IgD-negative memory B cell (primary cell): ENCODE measurements around the gene PIP4K2A. TPM values are rescaled to one million over a fixed set of nuclear protein-coding genes. Genes with fewer than 3 reads are reported as not detected.

Source experiments
- H3K27ac Mint-ChIP-seq, 3 donors: one replicate each; pipeline ENCODE4 v1.8.0; 2020 to 2022; ENCODE audit warnings: mild to moderate bottlenecking in 3 of 3, mixed read lengths in 3 of 3, moderate library complexity in 1 of 3
- H3K27me3 Mint-ChIP-seq: one replicate; pipeline ENCODE4 v1.8.0; 2021; ENCODE audit warnings: mixed read lengths
- H3K36me3 Mint-ChIP-seq: one replicate; pipeline ENCODE4 v1.8.0; 2020; ENCODE audit warnings: mild to moderate bottlenecking, mixed read lengths
- H3K4me1 Mint-ChIP-seq, 3 donors: one replicate each; pipeline ENCODE4 v1.8.0; 2020 to 2022; ENCODE audit warnings: mixed read lengths in 3 of 3, mild to moderate bottlenecking in 1 of 3
- H3K4me3 Mint-ChIP-seq, 4 donors: one replicate each; pipeline ENCODE4 v1.8.0; 2020 to 2022; ENCODE audit warnings: mild to moderate bottlenecking in 4 of 4, mixed read lengths in 4 of 4, moderate library complexity in 3 of 4
- H3K9me3 Mint-ChIP-seq, 3 donors: one replicate each; pipeline ENCODE4 v1.8.0; 2020 to 2021; ENCODE audit warnings: mixed read lengths in 3 of 3, mild to moderate bottlenecking in 1 of 3
- polyA plus RNA-seq: library from polyadenylated mRNA; unstranded; fragments of 300-500 nt; fragmentation: Illumina TruSeq; gene quantifications from one replicate; pipeline ENCODE4 v1.2.3, GENCODE V29; 2021

Gene PIP4K2A
- polyA plus RNA-seq, 1 donor from 2014 or later, result 43.2 TPM

DNA sequence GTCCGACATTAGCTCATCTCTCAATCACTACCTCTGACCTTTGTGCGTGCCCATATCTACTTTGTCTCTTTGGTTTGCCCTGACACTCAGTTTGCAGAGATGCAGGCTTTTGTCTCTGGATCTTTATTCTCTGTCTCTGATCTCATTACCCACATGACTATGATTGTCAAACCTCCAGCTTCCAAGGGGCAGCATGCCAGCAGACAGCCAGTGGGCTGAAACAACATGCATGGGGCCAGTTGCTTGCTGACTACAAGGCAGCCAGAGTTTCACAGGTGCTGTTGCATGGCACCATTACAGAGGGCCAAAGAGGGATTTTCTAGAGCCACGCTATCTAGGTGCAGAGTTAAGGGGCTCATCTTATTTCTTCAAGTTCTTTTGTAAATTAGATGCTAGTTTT, 222.9 kb downstream of the PIP4K2A start:
- no peaks in the 10 kb centered on the region for H3K36me3 Mint-ChIP-seq
- no peaks in the 10 kb centered on the region for H3K9me3 Mint-ChIP-seq
- H3K27ac Mint-ChIP-seq, result no peak overlapping the region
- H3K4me1 Mint-ChIP-seq, result peaks cover 8 to 17% (median 12%) of the 10 kb centered on the region in 3 donors
- no peak overlapping the region for H3K4me3 Mint-ChIP-seq
- H3K27me3 Mint-ChIP-seq, result peaks cover 4% of the 10 kb centered on the region

DNA sequence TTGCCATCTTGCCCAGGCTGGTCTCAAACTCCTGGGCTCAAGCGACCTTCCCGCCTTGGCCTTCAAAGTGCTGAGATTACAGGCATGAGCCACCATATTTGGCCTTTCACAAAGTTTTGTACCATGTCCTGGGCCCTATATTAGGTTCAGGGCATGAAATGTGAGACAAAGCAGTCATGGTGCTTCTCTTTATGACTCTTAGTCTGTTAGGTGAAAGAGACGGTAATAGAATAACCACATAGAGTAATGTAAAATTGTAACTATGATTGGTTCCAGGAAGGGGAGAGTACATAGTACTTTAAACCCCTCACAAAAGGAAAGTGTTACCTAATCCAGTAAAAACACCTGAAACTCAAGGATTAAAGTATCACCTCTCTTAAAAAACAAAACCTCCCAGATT, 224.4 kb downstream of the PIP4K2A start:
- H3K27ac Mint-ChIP-seq, result no peak overlapping the region

DNA sequence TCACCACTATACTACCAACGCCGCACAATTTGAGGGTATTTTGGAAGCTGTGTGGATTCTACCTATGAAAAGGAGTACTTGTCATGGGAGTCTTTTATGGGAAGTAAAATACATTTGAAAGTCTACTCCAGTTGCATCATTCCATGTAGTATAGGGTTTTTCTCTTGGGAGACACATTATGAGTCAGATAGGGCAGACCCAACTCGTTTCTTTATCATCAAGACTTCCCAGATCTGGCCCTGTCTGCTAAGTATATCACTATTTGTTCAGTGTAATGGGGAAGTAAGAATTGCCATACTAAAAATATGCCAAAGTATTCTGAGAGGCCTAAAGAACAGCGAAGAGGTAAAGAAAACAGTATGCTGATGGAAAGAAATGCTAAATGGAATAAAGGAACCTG, 224.9 kb downstream of the PIP4K2A start:
- no peaks in the 10 kb centered on the region for H3K9me3 Mint-ChIP-seq
- H3K27ac Mint-ChIP-seq, result no peak overlapping the region
- no peaks in the 10 kb centered on the region for H3K36me3 Mint-ChIP-seq
- H3K27me3 Mint-ChIP-seq, result peaks cover 2% of the 10 kb centered on the region
- peaks cover 4 to 17% (median 12%) of the 10 kb centered on the region in 3 donors for H3K4me1 Mint-ChIP-seq
- no peak overlapping the region for H3K4me3 Mint-ChIP-seq

More for the DNA sequence above, 224.4 kb downstream of the PIP4K2A start:
- Mint-ChIP-seq H3K27me3 (peaks cover 2% of the 10 kb centered on the region), H3K4me3 (no peak overlapping the region), H3K9me3 (no peaks in the 10 kb centered on the region), H3K36me3 (no peaks in the 10 kb centered on the region), H3K4me1 (peaks cover 4 to 17% (median 12%) of the 10 kb centered on the region in 3 donors)

DNA sequence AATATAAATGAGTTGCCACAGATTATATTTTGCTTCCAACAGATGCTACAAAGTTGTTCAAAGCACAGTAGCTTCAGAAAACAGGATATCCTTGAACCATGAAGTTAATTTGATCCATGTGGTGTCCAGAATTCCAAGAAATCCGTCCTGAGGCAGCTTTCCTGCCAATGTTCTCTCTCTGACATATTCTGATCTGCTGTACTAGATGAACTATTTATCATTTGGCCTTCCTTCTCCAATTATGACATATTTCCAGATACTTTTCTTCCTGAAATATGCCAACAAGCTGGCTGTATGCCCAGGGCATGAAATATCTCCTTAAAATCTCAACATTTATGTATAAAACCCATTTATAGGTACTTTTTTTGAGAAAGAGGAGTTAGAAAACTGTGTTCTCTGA, 227.9 kb downstream of the PIP4K2A start:
- Mint-ChIP-seq H3K4me1 (peaks cover 15 to 17% (median 15%) of the 10 kb centered on the region in 3 donors), H3K27ac (no peak overlapping the region), H3K27me3 (peaks cover 2% of the 10 kb centered on the region), H3K9me3 (no peaks in the 10 kb centered on the region), H3K4me3 (no peak overlapping the region), H3K36me3 (peaks cover 2% of the 10 kb centered on the region)

Other genes starting within 250 kb of the PIP4K2A start
- 0.10 TPM for gene ARMC3, start 213.5 kb upstream of the PIP4K2A start, polyA plus RNA-seq